K562 (cell line): ENCODE measurements around the gene ZNF565. TPM values are rescaled to one million over a fixed set of nuclear protein-coding genes. Genes with fewer than 3 reads are reported as not detected.

Experiments
- ARID1B ChIP-seq: fragments of 450-650 bp; IDR thresholded peaks from 2 replicates; pipeline ENCODE4 v1.6.1; 2016; ENCODE audit warnings: antibody characterized with exemption, mild to moderate bottlenecking, inconsistent platforms
- ARID3B ChIP-seq: fragments of 250-450 bp; sonication (Bioruptor Pico); IDR thresholded peaks from 2 replicates; pipeline ENCODE4 v1.4.0; 2020; ENCODE audit warnings: borderline replicate concordance
- BCL6 ChIP-seq: fragments of 250-450 bp; sonication (Bioruptor Pico); IDR thresholded peaks from 2 replicates; pipeline ENCODE4 v1.4.0; 2020
- FOS ChIP-seq: IDR thresholded peaks from 3 replicates; pipeline ENCODE4 v1.6.1; 2011; ENCODE audit not compliant: insufficient read length; ENCODE audit errors: extremely low read depth
- GABPA ChIP-seq: fragments of 200-800 bp; sonication (Bioruptor generic); conservative IDR thresholded peaks from 2 replicates; pipeline ENCODE4 v1.6.1; 2016; ENCODE audit warnings: low read depth, missing genetic modification characterization, missing compliant biosample characterization
- KAT8 ChIP-seq: fragments of 450-650 bp; IDR thresholded peaks from 2 replicates; pipeline ENCODE4 v1.6.1; 2016; ENCODE audit warnings: low read depth, mild to moderate bottlenecking
- KDM2B ChIP-seq: fragments of 250-450 bp; sonication (Bioruptor Pico); IDR thresholded peaks from 2 replicates; pipeline ENCODE4 v1.8.0; 2021; ENCODE audit warnings: mild to moderate bottlenecking, moderate library complexity
- REST ChIP-seq, 2 experiments: fragments of 450-650 bp; formaldehyde crosslinking in 1 of 2; IDR thresholded peaks; 2 replicates each; pipeline versions ENCODE4 v1.4.0 to v1.6.1; 2014 to 2020; ENCODE audit warnings: mild to moderate bottlenecking in 2 of 2, borderline replicate concordance in 1 of 2, low read depth in 1 of 2
- SNIP1 ChIP-seq: fragments of 450-650 bp; IDR thresholded peaks from 2 replicates; pipeline ENCODE4 v1.7.1; 2017; ENCODE audit warnings: low read depth, mild to moderate bottlenecking
- TEAD4 ChIP-seq, 2 experiments: sonication (generic) in 1 of 2; formaldehyde crosslinking in 1 of 2; IDR thresholded peaks; 2 replicates each; pipeline versions ENCODE4 v1.6.1 to v1.8.0; 2012 to 2022; ENCODE audit warnings: borderline replicate concordance in 1 of 2, inconsistent platforms in 1 of 2, low read length in 1 of 2, mild to moderate bottlenecking in 1 of 2, missing genetic modification reagents in 1 of 2
- ZBTB1 ChIP-seq: sonication (generic); formaldehyde crosslinking; IDR thresholded peaks from 2 replicates; pipeline ENCODE4 v1.8.1; 2023; ENCODE audit warnings: missing genetic modification reagents, low read depth, mild to moderate bottlenecking, borderline replicate concordance
- ZNF140 ChIP-seq: fragments of 250-450 bp; sonication (Bioruptor Pico); IDR thresholded peaks from 2 replicates; pipeline ENCODE4 v1.8.0; 2021; ENCODE audit warnings: moderate library complexity, mild to moderate bottlenecking, inconsistent platforms
- ZNF212 ChIP-seq: fragments of 450-650 bp; formaldehyde crosslinking; IDR thresholded peaks from 2 replicates; pipeline ENCODE4 v1.4.0; 2020; ENCODE audit warnings: mild to moderate bottlenecking
- ZNF239 ChIP-seq: fragments of 250-450 bp; sonication (Bioruptor Pico); IDR thresholded peaks from 2 replicates; pipeline ENCODE4 v1.4.0; 2020; ENCODE audit warnings: mild to moderate bottlenecking
- ZNF589 ChIP-seq: fragments of 200-800 bp; sonication (Bioruptor generic); IDR thresholded peaks from 2 replicates; pipeline ENCODE4 v1.6.1; 2016; ENCODE audit warnings: low read depth, missing genetic modification characterization, missing compliant biosample characterization
- polyA plus RNA-seq, 8 experiments: library from polyadenylated mRNA; depleted of rRNA in 4 of 8; stranded (reverse) in 5 of 8; unstranded in 3 of 8; fragments of >200 nt; fragmentation: Nextera tagmentation in 2 of 8; fragmentation: Illumina TruSeq in 1 of 8; extraction: Ambion mirVana in 2 of 8; extraction: Trizol in 1 of 8; gene quantifications; 2 replicates each; pipeline versions ENCODE4 v1.2.1 to v1.2.3, GENCODE V29; 2011 to 2014; ENCODE audit warnings: inconsistent platforms in 1 of 8, missing spikeins in 1 of 8
- total RNA-seq, 7 experiments: library from RNA; depleted of rRNA in 6 of 7; stranded (reverse); fragments of >200 nt in 6 of 7; fragmentation: Illumina TruSeq in 2 of 7; extraction: Trizol in 2 of 7; gene quantifications; 2 replicates each; pipeline versions ENCODE4 v1.2.1 to v1.2.3, GENCODE V29; 2011 to 2021; ENCODE audit warnings: low replicate concordance in 1 of 7
- TF ChIP-seq, protein P1 (sequence below): IDR thresholded peaks from 2 replicates; pipeline ENCODE4 v1.6.1; 2012; ENCODE audit warnings: low read depth, low read length, improper control_type of control experiment, borderline replicate concordance

ZNF565 gene
- total and polyA plus RNA-seq, 9 of the 15 experiments (the other 6 are each of a cell fraction or from before 2014, with no cell fraction given), result 1.3 to 3.2 (median 2.6) TPM

- TF ChIP-seq GABPA (tag), result no peak
- TF ChIP-seq, protein P1, sequence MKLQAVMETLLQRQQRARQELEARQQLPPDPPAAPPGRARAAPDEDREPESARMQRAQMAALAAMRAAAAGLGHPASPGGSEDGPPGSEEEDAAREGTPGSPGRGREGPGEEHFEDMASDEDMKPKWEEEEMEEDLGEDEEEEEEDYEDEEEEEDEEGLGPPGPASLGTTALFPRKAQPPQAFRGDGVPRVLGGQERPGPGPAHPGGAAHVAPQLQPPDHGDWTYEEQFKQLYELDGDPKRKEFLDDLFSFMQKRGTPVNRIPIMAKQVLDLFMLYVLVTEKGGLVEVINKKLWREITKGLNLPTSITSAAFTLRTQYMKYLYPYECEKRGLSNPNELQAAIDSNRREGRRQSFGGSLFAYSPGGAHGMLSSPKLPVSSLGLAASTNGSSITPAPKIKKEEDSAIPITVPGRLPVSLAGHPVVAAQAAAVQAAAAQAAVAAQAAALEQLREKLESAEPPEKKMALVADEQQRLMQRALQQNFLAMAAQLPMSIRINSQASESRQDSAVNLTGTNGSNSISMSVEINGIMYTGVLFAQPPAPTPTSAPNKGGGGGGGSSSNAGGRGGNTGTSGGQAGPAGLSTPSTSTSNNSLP, result no peak
- no peak for TF ChIP-seq ZNF212 (CRISPR knock-in tag)
- no peak for TF ChIP-seq FOS
- no peak for TF ChIP-seq ZNF140 (CRISPR knock-in tag)
- TF ChIP-seq BCL6, result no peak
- no peak for TF ChIP-seq SNIP1
- no peak for TF ChIP-seq ZNF239
- TF ChIP-seq KAT8, result no peak
- TF ChIP-seq REST (IDR thresholded peaks at IDR 0.05; ENCODE audit: borderline replicate concordance), result no peak
- TF ChIP-seq REST (CRISPR knock-in tag; IDR thresholded peaks at IDR 0.05; ENCODE audit: low read depth), result no peak
- no peak for TF ChIP-seq ZBTB1 (CRISPR knock-in tag)
- TF ChIP-seq ARID1B, result no peak
- TF ChIP-seq ARID3B, result no peak
- 0 out of 2 replicates have a peak, but pooled peaks have one; percentile 16 for TF ChIP-seq ZNF589 (CRISPR knock-in tag)
- no peak for TF ChIP-seq TEAD4 (IDR thresholded peaks at IDR 0.05; ENCODE audit: low read length)
- TF ChIP-seq TEAD4 (CRISPR knock-in tag; IDR thresholded peaks at IDR 0.05; ENCODE audit: borderline replicate concordance), result no peak
- no peak for TF ChIP-seq KDM2B (CRISPR knock-in tag)
These were observed 1.0 kb upstream of the ZNF565 start (continued) for GRCh38 chr19:36215276-36216123.
